ENCODE measurements around the gene EBF3.

The EBF3 gene

DNA sequence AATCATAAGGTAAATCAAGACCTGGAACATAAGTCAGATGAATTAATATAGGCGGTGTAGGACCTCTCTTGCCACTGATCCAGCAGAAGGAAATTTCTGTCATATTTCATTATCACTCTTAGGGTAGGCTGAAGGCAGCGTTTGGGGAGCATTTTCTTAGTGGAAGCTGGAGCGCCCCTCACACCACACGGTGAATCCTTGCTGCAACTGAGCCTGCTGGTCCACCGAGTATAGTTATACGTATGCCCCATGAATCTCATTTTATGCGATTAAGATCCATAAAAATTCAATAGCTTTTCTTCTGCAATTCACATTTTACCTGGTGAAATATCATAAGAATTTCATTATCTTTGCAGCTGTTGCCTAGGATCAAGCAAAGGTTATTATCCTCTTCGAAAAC is 19.6 kb downstream of the EBF3 start:
- no peak for DNase-seq

DNA sequence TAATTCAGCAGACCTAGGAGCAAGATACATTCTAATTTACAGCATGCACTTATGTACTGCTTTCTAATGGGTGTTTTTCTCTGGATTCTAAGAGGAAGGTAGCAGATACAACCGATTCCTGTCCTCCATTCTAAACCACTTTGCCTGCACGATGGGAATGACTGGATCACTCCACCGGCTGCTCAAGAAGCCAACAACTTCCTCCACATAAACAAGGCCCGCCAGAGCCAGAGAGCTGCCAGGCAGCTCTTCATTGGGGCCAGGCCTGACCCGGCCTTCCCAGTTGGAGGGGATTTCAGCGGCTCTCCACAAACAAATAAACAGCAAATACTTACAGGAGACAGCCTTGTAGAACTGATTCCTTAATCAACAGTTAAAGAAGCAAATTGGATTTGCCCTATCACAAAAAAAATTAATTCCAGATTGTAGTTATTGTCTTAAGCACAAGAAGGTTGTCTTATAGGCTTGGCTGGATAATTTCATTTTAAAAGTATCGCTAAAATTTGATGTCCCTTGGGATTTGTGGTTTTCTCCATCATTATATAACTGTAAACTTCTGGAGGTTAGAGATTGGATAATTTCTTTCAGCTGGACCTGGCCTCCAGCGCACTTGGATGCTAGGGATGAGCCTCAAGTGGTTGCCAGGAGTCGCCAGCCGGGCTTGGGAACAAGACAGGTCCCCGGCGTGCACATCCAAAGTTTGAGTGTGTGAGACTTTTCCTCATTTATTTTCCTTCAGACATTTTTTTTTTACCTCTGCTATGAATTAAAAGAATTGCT is 20.9 kb downstream of the EBF3 start:
- no peak for DNase-seq

DNA sequence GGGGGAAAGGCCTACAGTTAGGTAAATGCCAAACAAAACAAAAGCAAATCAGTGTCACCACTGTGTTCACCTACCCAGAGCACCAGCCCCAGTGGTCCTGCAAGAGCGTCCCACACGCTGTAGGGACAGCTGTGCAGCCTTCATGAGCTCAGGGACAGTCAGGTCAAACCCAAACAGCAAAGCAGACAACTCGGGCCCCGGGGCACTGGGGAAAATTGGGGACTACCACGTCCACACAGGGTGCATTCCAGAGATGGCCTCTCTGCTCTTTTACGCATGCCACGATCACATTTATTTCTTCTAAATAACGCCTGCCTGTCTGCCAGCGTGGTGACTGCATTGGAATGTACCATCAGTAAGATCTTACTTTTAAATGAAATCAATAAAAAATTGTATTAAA is 21.7 kb downstream of the EBF3 start:
- DNase-seq, result no peak

GRCh38 chr10:129942019-129942277 is 22.1 kb downstream of the EBF3 start:
- DNase-seq, result no peak

DNA sequence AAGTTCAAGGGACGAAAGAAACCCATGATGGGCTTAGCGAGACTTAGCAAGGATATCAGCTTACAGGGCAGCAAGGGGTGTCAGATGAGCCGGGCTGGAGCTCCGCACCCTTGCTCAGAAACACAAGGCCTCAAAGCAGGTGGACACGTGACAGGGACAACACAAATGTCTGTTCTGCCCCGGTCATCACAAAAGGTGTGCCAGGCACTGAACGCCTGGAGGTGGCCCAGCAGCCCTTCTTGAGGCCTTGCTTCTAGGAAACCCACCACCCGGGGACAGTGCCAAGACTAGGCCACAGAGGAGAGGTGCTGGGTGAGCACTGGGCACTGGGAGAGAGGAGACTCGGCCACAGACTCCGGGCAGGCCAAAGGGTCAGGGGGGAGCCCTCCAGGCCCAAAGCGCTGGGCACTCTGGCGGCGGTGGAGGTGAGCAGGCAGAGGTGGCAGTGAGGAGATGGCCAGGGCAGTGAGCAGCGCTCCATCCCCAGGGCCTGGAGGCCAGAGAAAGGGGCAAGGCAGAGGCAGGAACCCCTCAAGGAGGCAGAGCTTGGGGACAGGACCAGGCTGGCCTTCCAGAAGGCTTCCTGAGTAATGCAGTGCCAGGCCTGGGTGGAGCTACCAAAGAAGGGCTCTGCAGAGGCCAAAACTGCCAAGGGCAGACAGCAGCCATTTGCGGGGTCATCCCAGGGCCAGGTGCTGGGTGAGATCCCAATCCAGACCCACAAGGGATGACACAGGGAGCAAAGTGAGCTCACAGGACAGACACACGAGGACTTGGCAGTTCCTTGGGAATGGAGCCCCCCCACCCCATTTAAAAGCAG is 22.7 kb downstream of the EBF3 start:
- no peak for DNase-seq

DNA sequence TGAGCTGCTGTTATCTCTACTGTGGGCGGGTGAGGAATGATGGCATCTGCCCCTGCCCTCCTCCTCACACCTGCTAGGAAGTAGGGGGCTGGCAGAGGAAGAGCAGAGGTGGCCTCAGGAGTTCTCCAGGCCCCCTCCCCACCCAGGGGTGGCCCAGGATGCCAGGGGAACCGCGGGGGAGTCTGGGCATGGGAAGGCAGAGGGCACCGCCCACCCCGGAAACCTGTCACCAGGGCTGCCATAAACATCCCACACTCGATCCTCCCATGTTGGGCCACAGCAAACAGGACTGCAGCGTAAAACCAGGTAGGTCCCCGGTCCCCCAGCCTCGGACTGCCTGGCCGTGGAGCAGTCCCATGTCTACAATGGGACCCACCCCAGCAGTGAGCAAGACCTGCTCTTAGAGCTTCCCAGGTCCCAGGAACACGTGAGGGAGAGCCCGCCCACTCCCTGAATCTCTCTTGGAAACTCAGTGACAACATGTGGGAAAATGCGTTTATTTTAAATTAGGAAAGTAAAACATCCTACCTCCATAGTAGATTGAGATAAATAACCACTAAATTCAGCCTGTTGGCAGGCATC is 23.4 kb downstream of the EBF3 start:
- DNase-seq, result no peak

DNA sequence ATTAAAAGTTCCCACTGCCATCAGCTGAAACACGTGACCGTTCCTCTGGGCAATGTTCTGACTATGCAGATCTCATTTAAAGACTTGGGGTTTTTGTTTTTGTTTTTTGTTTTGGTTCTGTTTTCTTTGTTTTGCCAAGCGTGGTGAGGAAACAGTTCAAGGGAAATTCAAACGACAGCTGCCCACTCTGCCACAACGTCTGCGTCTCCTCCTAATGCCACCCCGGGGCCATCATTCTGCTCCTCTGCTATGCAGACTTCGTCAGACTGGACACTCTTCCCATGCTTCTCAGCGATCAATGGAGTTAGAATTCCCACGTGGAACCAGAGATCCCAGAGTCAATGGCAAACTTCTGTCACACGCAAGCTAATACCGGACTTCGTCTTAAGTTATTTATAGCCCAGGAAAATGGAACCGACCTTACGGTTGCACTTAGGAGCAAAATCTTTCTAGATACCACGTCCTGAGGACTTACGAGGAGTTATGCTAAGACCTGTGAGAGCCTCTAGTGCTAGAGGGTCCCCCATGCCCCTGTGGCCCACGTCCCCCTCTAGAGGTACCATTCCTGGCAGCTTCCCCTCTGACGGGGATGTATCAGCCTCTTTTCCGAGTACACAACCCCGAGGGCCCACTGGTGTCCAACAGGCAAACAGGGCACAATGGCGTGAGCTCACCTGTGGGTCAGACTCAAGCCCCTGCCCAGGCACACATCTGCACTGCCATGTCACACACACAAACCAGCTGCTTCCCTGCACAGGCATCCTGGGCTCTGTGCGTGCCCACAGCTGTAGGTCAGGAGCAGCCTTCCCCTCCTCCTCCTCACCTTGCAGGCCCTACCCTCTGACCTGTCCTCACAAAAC is 24.4 kb downstream of the EBF3 start:
- no peak for DNase-seq

- DNase-seq, result no peak
These were observed 25.6 kb downstream of the EBF3 start for GRCh38 chr10:129938460-129938859.

DNA sequence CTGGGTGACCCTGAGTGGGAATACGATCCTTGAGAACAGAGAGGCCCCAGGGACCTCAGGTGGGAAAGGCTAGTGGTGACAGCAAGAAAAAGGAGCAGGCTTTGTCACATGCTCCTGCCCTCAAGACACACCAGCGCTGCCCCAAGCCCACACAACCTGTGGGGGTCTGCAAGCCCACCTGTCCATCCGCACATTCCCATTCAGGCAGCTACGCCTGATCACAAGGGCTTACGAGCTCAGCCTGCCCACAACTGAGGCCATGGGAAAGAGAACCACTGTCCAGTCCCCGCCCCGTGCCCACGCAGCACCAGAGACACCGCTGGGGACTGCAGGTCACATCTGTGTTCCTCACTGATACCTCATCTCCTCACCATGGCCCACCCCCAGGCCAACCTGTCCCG is 26.7 kb downstream of the EBF3 start:
- DNase-seq, result no peak

GRCh38 chr10:129936923-129937300 is 27.2 kb downstream of the EBF3 start:
- no peak for DNase-seq

DNA sequence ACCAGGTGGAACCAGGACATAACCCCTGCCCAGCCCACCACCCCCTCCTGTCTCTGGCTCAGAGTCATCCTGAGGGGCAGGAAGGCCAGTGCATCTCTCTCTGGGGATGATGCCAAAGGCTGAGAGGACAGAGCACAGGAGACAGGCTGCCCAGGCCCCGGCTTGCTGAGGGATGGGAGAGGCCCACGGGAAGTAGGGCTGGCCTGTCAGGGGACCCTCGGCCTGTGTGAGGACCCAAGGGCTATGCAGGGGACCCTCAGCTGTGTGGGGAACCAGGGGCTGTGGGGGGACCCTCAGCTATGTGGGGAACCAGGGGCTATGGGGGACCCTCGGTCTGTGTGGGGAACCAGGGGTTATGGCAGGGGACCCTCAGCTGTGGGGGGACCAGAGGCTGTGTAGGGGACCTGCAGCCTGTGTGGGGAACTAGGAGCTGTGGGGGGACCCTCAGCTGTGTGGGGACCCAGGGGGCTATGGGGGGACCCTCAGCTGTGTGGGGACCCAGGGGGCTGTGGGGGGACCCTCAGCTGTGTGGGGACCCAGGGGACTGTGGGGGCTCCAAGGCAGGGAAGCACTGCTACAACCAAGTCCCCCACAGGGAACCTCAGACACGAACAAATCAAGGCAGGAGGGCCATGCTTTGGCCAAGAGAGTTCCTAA is 27.7 kb downstream of the EBF3 start:
- no peak for DNase-seq

DNA sequence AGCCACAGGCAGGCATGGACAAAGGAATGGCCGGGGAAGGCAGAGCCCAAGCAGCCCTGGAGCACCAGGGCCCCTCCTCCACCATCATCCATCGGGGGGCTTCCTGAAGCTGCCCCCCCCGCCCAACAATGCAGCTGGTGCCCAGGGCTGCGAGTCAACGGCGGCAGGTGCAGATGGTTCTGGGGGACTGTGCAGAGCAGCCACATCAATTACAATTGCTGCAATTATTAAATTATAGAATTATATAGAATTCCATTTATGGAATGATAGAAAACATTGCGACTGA is 28.3 kb downstream of the EBF3 start:
- DNase-seq, result no peak

DNA sequence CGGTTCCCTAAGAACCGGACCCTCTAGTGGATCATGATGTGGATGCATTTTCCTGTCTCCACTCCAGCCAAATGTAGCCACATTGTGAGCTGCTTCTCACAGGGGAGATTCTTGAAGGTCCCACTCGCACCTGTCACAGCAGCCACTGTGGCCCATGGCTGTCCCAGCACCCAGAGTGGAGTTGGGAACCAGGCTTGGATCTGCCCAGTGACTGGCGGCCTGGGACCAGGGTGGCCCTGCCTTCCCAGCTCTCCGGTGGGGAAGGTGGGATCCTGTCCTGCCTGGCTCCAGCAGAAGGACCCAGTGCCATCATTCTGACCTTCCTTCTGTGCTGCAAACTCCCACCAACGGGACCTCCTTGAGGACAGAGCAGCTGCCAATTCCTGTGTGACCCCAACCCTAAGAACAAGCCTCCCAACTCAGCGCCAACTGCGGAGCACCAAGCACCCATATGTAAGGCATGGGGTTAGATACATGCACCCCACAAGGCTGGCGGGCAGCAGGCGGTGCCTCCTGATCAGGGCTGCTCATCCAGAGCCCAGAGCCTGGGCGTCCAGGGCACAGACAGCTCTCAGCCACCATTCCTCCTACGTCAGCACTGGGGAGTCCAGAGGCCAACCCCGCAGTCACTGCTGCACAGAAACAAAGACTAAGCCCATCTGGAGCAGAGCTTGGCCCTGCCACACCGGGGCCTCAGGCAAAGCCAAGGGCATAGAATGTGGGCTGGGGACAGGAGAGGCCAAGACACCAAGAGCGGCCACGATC is 28.8 kb downstream of the EBF3 start:
- DNase-seq, result no peak

DNA sequence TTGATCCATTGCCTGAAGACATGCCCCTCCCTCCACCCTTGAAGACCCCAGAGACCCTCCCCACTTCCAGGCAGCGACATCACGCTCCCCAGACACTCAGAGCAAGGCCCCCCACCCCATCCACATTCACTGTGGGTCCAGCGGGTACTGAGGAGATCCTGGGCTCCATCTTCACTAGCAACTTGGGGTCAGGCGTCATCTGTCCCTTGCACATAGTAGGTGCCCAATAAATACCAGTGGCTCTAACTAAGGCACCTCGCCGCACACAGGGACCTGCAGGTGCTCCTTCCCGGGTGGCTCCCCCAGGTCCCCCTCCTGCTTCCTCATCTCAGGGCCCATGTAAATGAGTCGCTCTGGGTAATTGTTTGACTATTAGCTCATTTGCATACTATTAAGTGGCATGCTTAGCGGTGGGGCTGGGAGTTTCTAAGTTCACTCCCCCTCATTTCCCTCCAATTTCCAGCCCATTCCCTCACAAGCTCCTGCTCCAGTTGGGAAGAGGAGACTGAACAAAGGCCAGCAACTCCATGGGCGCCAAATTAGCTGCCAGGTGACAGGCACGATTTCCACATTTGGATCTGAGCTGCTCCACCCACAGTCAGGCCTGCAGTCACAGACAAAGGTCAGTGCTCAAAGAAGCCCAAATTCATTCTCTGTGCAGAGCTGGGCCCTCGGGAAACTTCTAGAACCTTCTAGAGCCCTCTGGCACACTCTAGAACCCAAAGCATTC is 29.7 kb downstream of the EBF3 start:
- DNase-seq, result no peak

DNA sequence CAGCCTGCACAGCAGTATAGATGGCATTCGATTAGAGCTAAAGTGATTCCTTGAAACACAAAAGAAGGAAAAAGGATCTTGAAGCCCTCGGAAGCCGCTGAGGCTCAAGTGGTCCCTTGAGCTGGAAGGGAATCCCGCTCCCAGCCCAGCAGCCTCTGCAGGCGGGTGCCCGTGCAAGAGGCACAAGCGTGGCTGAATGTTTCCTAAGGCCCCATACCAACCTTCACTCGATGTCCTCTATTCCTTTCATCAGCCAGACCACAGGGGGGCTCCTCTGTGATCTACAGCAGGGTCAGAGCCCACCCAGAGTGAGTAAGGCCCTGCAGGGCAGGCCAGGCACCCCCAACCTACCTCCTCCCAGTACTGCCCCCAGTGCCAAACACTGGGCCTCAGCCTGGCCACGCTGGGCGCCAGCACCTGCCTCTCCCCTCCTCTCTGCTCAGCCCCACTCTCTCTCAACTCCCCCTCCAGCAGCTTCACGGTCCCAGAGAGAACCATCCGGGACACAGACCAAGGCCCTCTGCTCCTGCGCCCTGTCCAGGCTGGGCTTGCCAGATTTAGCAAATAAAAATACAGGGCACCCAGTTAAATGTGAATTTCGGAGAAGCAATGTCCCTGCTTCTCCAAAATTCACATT is 30.5 kb downstream of the EBF3 start:
- DNase-seq, result no peak

DNA sequence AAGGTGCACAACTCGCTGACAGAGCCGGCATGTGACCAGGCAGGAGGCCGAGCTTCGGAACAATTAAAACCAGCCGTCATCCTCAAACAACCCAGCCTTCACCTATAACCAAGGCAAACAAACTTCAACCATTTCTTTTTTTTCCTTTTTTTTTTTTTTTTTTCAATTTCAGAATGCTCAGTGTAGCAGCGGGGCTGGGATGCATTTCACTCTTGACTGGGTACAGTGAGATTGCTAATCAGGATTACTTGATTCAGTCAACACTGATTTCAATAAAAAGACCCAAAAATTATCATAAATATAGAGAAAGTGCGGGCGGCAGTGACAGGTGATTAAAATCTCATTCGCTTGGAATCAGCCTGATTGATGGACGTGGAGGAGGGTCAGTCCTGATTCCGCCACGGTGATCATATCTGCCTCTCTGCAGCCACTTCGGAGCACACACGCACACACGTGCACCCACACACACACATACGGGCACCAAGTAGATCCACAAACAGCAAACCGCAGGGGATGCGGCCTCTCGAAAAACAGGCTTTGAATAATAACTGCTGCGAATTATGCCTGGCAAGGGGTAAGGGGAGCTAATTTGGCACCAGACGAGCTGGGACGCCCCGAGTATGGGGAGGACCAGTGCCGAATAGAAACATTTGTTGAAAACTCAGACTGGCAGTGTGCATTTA is 31.2 kb downstream of the EBF3 start:
- no peak for DNase-seq

DNA sequence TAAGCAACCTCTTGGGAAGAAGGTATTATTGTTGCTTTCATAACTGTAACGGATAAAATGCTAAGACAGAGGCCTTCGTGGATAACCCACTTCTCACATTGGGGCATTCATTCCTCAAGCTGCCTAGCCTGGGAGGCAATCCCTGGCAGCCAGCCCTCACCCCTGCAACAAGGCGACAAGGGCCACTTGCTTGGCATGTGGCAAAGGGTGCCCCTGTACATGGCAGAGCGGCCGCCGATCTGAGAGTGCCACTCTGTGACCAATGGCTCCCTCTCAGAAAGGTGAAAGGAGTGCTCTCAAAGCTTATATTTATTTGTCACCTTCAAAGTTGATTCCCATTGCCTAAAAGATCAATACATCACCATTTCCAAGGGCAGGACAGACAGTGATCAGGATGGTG is 31.9 kb downstream of the EBF3 start:
- no peak for DNase-seq

GRCh38 chr10:129929343-129930292 is 34.5 kb downstream of the EBF3 start:
- no peak for DNase-seq
